ENCODE measurements around the gene RPRD1A. TPM values are rescaled to one million over a fixed set of nuclear protein-coding genes. Genes with fewer than 3 reads are reported as not detected.

The RPRD1A gene
- total and polyA plus RNA-seq, 9 of the 15 experiments (the other 6 are each of a cell fraction or from before 2014, with no cell fraction given), result 30.2 to 142 (median 66.0) TPM

DNA sequence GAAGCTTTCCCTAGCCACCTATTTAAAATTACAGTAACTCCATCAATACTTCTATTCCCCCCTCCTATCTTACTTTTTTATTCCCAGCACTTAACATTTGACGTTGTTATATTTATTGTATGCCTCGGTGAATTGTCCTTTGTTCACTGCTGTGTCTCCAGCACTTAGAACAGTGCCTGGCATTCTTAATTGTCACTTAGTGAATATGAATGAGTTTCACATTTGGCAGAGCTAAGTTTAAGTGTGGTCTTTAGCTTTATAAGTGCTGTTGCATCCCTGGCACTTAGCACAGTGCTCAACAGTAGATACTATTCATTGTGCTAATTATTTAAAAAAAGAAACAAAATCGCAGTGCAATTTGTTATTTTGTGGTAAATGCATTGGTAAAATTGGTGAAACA lies 93.2 kb downstream of the RPRD1A start (continued):
- TF ChIP-seq, protein P1, sequence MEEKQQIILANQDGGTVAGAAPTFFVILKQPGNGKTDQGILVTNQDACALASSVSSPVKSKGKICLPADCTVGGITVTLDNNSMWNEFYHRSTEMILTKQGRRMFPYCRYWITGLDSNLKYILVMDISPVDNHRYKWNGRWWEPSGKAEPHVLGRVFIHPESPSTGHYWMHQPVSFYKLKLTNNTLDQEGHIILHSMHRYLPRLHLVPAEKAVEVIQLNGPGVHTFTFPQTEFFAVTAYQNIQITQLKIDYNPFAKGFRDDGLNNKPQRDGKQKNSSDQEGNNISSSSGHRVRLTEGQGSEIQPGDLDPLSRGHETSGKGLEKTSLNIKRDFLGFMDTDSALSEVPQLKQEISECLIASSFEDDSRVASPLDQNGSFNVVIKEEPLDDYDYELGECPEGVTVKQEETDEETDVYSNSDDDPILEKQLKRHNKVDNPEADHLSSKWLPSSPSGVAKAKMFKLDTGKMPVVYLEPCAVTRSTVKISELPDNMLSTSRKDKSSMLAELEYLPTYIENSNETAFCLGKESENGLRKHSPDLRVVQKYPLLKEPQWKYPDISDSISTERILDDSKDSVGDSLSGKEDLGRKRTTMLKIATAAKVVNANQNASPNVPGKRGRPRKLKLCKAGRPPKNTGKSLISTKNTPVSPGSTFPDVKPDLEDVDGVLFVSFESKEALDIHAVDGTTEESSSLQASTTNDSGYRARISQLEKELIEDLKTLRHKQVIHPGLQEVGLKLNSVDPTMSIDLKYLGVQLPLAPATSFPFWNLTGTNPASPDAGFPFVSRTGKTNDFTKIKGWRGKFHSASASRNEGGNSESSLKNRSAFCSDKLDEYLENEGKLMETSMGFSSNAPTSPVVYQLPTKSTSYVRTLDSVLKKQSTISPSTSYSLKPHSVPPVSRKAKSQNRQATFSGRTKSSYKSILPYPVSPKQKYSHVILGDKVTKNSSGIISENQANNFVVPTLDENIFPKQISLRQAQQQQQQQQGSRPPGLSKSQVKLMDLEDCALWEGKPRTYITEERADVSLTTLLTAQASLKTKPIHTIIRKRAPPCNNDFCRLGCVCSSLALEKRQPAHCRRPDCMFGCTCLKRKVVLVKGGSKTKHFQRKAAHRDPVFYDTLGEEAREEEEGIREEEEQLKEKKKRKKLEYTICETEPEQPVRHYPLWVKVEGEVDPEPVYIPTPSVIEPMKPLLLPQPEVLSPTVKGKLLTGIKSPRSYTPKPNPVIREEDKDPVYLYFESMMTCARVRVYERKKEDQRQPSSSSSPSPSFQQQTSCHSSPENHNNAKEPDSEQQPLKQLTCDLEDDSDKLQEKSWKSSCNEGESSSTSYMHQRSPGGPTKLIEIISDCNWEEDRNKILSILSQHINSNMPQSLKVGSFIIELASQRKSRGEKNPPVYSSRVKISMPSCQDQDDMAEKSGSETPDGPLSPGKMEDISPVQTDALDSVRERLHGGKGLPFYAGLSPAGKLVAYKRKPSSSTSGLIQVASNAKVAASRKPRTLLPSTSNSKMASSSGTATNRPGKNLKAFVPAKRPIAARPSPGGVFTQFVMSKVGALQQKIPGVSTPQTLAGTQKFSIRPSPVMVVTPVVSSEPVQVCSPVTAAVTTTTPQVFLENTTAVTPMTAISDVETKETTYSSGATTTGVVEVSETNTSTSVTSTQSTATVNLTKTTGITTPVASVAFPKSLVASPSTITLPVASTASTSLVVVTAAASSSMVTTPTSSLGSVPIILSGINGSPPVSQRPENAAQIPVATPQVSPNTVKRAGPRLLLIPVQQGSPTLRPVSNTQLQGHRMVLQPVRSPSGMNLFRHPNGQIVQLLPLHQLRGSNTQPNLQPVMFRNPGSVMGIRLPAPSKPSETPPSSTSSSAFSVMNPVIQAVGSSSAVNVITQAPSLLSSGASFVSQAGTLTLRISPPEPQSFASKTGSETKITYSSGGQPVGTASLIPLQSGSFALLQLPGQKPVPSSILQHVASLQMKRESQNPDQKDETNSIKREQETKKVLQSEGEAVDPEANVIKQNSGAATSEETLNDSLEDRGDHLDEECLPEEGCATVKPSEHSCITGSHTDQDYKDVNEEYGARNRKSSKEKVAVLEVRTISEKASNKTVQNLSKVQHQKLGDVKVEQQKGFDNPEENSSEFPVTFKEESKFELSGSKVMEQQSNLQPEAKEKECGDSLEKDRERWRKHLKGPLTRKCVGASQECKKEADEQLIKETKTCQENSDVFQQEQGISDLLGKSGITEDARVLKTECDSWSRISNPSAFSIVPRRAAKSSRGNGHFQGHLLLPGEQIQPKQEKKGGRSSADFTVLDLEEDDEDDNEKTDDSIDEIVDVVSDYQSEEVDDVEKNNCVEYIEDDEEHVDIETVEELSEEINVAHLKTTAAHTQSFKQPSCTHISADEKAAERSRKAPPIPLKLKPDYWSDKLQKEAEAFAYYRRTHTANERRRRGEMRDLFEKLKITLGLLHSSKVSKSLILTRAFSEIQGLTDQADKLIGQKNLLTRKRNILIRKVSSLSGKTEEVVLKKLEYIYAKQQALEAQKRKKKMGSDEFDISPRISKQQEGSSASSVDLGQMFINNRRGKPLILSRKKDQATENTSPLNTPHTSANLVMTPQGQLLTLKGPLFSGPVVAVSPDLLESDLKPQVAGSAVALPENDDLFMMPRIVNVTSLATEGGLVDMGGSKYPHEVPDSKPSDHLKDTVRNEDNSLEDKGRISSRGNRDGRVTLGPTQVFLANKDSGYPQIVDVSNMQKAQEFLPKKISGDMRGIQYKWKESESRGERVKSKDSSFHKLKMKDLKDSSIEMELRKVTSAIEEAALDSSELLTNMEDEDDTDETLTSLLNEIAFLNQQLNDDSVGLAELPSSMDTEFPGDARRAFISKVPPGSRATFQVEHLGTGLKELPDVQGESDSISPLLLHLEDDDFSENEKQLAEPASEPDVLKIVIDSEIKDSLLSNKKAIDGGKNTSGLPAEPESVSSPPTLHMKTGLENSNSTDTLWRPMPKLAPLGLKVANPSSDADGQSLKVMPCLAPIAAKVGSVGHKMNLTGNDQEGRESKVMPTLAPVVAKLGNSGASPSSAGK (IDR thresholded peaks at IDR 0.05), result no peak
- TF ChIP-seq YY1 (IDR thresholded peaks at IDR 0.05; ENCODE audit: borderline replicate concordance in 1 of 3, control insufficient read depth in 1 of 3, extremely low read depth in 1 of 3, insufficient read depth in 3 of 3, insufficient read length in 1 of 3, insufficient replicate concordance in 2 of 3, low read depth in 1 of 3, low read length in 2 of 3), result no peak
- no peak for TF ChIP-seq ZBTB7A (IDR thresholded peaks at IDR 0.05; ENCODE audit: borderline replicate concordance, control insufficient read depth, low read depth, low read length)
- TF ChIP-seq, protein P2, sequence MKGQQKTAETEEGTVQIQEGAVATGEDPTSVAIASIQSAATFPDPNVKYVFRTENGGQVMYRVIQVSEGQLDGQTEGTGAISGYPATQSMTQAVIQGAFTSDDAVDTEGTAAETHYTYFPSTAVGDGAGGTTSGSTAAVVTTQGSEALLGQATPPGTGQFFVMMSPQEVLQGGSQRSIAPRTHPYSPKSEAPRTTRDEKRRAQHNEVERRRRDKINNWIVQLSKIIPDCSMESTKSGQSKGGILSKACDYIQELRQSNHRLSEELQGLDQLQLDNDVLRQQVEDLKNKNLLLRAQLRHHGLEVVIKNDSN (CRISPR knock-in tag; IDR thresholded peaks at IDR 0.05), result no peak
- no peak for TF ChIP-seq OTX1 (CRISPR knock-in tag; IDR thresholded peaks at IDR 0.05)
- TF ChIP-seq SNRNP70 (optimal IDR thresholded peaks at IDR 0.05; ENCODE audit: low read depth, low read length), result no peak
- no peak for TF ChIP-seq NR2C2 (CRISPR knock-in tag; IDR thresholded peaks at IDR 0.05)
- TF ChIP-seq NR2C2 (tag; IDR thresholded peaks at IDR 0.05), result no peak
- no peak for TF ChIP-seq PRPF4 (IDR thresholded peaks at IDR 0.05; ENCODE audit: insufficient read depth, low read depth, low read length, poor library complexity, severe bottlenecking)
- TF ChIP-seq ETS2 (tag; IDR thresholded peaks at IDR 0.05; ENCODE audit: borderline replicate concordance, poor library complexity, severe bottlenecking), result no peak
- TF ChIP-seq TAF15 (IDR thresholded peaks at IDR 0.05; ENCODE audit: low read depth, low read length), result no peak
- TF ChIP-seq ETV1 (tag; conservative IDR thresholded peaks at IDR 0.05; ENCODE audit: low read depth), result no peak
- TF ChIP-seq MTA1 (IDR thresholded peaks at IDR 0.05; ENCODE audit: borderline replicate concordance), result no peak
- no peak for TF ChIP-seq RCOR1 (IDR thresholded peaks at IDR 0.05; ENCODE audit: borderline replicate concordance in 1 of 2, low read depth in 2 of 2, low read length in 2 of 2)
- TF ChIP-seq HNRNPL (IDR thresholded peaks at IDR 0.05; ENCODE audit: low read depth, low read length), result no peak
